ENCODE measurements around the gene CENPQ.
"Not testable (repeated sequence)": the region's sequence is repeated elsewhere in the genome, so short reads cannot be mapped to it uniquely, and the experiment has no call there.

CENPQ gene, protein sequence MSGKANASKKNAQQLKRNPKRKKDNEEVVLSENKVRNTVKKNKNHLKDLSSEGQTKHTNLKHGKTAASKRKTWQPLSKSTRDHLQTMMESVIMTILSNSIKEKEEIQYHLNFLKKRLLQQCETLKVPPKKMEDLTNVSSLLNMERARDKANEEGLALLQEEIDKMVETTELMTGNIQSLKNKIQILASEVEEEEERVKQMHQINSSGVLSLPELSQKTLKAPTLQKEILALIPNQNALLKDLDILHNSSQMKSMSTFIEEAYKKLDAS

DNA sequence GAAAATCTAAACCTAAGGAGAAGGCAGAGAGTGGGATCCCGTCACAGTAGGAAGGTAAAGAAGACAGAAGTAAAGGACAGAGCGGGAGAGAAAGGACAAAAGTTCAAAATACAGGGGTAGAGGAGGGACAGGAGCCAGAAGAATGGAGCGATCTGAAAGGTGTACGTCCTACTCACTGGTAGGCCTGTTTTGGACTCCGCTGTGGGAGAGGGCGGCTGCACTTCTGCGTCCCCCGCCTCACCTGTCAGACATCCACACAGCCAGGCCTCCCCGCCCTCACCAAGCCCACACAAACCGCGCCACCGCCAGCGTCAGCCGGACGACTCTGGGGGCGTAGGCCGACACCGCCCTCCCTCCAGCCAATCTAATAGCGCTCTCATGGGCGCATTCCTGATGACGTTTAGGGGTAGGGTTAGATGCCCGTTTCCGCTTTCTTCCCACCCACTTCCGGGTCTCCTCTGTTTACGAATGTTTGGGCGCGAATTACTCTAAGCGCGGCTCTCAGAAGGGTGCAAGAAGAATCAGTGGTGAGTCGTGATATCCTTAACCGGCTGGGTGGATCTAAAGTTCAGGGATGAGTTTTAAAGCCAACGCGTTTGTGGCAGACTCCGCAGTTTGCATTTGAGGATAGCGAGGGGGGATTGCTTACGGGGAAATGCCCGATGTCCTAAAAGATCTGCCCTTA is at the start of gene CENPQ, which contains the start of gene MMUT:
Gene CENPQ, plus strand, starts transcription at position 444 of the 685 bp plus-strand sequence. CDS start 6,807 bp downstream, outside the sequence.
Gene MMUT, minus strand, starts transcription at position 327 of the 685 bp plus-strand sequence. CDS start 3,787 bp downstream, outside the sequence.
- DNase-seq: peak; percentile 97

DNA sequence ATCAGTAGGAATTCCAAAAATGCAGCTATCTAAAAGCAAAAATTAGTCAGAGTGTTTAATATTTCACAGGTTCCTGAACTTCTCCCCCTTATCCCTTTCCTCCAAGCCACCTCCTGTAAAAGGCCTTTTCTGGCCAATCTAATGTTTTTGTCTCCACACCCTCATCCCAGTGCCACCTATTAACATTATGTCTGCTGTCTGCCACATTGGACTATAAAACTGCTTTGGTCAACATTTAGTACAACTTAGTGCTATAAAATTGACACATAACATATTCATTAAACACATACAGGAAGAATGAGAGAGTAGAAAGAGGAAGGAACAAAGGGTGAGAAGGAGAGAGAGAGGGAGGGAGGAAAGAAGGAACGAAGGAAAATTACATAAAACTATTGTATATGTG is 47.8 kb upstream of the CENPQ start:
- no peak for DNase-seq

DNA sequence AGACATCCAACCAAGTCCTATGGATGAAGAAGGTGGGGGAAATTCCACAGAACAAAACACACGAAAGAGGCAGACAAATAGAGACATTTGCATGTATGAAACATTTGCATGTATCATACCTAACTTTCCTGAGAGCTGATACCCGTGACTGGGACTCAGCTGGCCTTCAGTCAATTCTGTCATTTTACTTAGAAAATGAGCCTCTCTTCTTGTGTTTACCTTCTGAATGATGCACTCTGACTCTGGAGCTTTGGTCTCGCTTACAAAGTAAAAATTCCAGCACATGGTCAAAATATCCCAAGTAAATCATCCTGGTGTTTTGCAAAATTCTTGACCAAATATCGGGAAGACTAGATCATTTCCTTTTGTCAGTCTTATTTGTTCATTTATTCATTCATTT is 47.0 kb upstream of the CENPQ start:
- DNase-seq: no peak

DNA sequence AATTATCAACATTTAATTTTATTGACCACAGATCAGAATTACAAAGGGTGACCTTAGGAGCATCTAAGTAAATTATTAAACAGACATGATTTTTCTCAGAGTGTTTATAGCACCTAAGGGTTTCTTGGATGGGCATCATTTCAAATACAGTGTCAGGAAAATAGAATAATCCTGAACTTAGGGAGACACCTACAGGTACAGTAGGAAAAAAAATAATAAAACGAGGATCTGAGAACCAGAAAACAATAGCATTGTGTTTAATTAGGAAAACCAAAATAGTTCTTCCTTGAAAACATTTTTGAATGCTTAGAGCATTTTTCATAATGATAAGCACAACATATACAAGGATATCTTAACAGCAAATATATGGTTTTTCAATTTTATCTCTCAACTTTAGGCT is 39.4 kb upstream of the CENPQ start:
- no peak for DNase-seq

DNA sequence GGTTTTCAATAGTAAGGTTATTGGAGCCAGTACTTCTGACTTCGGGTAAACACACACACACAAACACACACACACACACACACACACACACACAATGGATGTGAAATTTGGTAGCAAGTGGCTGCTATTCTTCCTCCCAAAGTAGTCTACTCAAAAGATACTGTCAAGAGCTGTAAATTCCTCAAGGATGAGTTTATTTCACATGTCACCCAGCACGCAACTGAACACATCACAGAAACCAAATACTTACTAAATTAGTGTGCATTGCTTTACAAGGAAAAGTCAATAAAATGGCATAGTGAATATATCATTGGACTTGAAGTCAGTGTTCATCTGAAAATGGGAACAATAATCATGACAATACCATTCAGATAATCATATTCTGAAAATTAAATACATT is 33.0 kb upstream of the CENPQ start:
- DNase-seq: no peak

DNA sequence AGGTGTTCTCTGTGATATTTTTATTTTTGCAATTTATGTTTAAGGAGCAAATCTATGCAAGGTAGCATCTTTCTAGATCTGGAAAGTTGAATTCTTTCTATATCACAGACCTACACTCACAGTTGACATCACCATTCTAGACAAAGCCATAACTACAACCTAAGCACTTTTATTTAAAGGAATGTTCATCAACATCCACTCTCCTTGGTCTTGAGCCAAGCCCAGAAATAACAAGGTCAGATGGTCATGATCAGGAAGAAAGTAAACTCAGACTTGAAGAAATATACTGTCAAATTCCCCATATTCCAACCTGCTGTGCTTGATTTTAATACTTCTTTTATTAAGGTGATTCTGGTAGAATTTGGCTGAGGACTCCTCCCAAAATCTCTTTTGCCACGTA is 32.3 kb upstream of the CENPQ start:
- DNase-seq: no peak

DNA sequence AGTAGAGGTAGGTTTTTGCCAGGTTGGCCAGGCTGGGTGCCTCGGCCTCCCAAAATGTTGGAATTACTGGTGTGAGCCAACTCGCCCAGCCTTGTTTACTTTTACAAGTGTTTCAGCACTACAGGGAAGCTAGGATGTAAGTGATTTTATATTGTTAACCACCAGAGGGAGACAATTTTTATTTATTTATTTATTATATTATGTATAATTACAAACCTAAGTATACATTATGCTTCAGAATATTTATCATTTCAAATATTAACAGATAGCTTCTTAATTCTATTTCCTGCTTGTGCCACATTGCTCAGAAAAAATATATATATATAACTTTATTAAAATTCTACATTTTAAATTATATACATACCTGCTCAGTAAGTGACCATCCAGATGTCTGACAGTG is 9.9 kb upstream of the CENPQ start:
- DNase-seq: no peak

DNA sequence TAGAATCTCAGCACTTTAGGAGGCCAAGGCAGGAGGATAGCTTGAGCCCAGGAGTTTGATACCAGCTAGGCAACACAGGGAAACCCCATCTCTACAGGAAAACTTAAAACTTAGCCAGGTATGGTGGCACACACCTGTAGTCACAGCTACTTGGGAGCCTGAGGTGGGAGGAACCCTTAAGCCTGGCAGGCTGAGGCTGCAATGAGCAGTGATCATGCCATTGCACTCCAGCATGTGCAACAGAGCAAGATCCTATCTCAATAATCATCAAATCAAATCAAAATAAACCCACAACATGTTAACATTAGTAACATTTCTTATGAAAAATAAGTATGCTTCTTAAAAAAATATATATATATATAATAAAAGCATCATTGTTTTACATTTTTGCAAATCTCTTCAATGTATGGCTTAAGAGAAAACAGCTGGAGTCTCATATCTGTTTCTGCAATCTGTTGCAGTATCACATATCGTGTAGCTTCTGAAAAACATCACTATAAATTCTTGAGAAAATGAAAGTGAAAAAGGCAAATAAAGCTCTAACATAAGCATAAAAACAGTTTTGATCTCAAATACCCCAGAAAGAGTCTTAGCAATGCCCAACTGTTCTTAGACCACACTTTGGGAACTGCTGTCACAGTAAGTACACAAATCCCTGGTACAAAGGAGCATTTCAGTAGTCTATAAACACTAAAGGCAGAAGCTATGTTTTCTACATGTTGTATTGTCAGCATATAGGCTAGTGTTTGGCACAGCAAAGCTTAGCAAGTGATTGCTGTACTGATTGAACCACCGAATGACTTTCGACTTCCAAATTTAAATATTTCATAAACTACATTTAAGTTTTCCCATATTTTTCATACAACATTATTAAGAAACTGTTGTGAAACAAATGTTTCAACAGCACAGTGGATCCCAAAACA is 8.1 kb upstream of the CENPQ start:
- no peak for DNase-seq

DNA sequence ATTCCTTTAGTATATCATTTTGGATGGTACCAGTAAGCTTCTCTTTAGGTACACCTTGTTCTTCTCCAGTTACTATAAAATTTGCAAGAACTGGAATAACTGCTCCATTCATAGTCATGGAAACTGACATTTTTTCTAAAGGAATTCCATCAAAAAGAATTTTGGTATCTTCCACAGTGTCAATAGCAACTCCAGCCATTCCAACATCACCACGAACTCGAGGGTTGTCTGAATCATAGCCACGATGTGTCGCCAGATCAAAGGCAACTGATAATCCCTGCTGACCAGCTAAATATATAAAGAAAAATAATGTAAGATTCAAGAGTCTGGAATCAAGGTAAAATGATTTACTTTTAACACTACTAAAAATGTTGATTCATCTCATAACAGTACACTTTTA is 5.4 kb upstream of the CENPQ start:
- no peak for DNase-seq

DNA sequence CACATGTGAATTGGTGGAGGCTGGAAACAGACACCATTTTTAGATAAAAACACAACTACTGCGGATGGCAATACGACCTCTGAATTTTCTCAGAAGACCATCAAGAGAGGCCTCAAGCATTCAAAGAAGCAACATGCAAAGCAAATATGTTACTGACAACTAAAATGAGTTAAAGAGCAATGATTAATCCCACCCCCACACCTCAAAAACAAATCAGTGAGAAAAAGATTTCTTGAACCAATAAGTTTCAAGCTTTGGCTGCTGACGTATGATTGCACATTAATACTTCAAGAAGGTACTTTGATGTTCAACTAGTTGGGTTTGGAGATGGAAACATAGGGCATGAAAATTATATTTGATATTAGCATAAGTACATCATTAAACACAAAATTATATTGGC is 1.1 kb upstream of the CENPQ start:
- DNase-seq: peak; percentile 10

DNA sequence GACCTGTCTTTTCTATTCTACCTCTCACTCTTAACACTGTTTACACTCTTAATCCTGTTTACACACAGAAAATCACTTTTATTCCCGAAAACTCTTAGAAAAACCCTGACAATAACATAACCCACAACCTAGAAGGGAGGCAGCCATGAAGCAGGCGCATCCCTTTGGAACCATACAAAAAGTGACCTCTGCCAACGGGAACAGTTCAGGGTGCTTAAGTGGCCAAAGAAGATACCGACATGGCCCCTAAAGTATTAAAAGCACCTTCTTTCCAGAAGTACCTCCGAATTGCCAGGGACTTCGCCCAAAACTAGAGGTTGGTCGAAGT is 607 bp upstream of the CENPQ start:
- DNase-seq: peak; percentile 19

DNA sequence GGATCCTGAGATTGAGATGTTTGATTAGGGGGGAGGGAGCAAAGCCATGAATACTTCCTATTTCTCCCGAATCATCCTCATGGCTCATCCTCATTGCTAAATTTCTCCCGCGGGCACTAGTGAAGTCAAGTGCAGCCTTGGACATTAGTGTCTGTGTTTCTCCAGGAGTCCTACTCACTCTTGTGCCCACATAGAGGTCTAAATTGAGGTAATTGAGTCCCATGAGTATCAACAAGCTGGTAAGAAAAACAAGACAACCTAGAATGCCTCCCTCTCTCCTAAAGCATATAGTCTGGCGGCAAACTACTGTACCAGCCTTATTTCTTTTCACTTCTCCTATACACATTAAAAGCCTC is 420 bp downstream of the CENPQ start:
- no peak for DNase-seq

DNA sequence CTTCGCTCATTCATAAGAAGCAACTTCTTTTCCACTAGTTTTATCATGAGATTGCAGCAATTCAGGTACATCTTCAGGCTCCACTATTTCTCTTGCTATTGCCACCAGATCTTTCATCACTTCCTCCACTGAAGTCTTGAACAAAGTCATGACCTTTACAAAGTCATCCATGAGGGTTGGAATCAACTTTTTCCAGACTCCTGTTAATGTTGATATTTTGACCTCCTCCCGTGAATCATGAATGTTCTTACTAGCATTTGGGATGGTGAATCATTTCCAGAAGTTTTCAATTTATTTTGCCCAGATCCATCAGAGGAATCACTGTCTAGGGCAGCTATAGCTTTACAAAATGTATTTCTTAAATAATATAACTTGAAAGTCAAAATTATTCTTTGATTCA is 1.5 kb downstream of the CENPQ start:
- no peak for DNase-seq

DNA sequence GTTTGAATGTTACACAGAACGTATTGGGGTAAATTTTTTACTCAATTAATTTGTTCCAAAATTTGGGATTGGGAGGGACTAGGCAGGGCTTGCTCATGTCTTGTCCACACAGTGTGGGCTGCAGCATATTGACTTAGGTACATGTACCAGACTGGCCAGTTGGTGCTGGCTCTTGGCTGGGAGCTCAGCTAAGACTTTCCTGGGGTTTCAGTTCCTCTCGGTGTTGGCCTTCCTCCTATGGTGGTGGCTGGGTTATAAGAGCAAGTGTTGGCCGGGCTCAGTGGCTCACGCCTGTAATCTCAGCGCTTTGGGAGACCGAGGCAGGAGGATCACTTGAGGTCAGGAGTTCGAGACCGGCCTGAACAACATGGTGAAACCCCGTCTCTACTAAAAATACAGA is 4.9 kb downstream of the CENPQ start:
- DNase-seq: no peak

DNA sequence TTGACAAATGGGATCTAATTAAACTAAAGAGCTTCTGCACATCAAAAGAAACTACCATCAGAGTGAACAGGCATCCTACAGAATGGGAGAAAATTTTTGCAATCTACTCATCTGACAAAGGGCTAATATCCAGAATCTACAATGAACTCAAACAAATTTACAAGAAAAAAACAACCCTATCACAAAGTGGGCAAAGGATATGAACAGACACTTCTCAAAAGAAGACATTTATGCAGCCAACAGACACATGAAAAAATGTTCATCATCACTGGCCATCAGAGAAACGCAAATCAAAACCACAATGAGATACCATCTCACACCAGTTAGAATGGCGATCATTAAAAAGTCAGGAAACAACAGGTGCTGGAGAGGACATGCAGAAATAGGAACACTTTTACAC is 13.4 kb downstream of the CENPQ start:
- DNase-seq: not testable (repeated sequence)

DNA sequence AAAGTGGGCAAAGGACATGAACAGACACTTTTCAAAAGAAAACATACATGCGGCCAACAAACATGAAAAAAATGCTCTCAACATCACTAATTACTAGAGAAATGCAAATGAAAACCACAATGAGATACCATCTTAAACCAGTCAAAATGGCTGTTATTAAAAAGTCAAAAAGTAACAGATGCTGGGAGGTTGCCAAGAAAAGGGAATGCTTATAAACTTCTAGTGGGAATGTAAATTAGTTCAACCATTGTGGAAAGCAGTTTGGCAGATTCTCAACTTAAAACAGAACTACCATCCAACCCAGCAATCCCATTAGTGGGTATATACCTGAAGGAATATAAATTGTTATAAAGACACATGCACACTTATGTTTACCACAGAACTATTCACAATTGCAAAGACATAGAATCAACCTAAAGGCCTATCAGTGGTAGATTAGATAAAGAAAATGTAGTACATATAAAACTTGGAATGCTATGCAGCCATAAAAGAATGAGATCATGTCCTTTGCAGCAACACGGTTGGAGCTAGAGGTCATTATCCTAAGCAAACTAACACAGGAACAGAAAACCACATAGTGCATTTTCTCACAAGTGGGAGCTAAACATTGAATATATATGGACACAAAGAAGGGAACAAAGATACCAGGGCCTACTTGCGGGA is 16.3 kb downstream of the CENPQ start:
- no peak for DNase-seq

DNA sequence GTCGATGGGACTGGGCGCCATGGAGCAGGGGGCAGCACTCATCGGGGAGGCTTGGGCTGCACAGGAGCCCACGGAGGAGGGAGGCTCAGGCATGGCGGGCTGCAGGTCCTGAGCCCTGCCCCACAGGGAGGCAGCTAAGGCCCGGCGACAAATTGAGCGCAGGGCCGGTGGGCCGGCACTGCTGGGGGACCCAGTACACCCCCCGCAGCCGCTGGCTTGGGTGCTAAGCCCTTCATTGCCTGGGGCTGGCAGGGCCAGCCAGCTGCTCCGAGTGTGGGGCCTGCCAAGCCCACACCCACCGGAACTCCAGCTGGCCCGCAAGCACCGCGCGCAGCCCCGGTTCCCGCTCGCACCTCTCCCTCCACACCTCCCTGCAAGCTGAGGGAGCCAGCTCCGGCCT is 18.7 kb downstream of the CENPQ start:
- not testable (repeated sequence) for DNase-seq

DNA sequence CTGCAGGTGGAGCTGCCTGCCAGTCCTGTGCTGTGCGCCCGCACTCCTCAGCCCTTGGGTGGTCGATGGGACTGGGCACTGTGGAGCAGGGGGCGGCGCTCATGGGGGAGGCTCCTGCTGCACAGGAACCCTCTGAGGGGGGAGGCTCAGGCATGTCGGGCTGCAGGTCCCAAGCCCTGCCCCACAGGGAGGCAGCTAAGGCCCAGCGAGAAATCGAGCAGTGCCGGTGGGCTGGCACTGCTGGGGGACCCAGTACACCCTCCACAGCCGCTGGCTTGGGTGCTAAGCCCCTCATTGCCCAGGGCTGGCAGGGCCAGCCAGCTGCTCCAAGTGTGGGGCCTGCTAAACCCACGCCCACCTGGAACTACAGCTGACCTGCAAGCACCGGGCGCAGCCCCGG is 20.2 kb downstream of the CENPQ start:
- not testable (repeated sequence) for DNase-seq

DNA sequence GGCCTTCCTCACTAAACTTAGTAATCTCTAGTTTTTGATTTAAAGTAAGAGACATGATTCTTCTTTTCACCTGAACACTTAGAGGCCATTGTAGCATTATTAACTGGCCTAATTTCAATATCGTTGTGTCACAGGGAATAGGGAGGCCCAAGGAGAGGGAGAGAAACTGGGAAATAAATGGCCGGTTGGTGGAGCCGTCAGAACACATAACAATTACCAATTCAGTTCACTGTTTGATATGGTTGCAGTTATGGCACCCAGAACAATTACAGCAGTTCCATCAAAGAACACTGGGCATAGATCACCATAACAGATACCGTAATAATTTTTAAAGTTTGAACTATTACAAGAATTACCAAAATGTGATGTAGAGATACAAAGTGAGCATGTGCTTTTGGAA is 27.5 kb downstream of the CENPQ start:
- no peak for DNase-seq

DNA sequence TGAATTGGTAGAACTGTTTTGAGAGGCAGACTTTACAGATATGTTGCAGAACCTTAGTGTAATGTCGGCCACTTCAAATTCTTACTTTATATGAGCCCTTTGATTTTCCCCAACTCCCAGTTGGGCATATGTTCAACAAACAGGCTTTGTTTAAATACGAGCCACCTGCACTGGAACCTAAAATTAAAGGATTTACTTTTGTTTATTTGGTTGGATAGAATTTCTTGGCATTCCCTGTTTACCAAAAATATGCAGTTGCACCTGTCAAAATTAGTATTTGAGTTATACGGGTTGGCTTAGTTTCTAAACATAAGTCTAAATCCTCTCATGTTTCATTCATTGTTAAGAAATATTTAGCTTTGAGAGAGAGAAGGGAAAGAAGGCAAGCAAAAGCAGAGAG is 34.1 kb downstream of the CENPQ start:
- DNase-seq: no peak

DNA sequence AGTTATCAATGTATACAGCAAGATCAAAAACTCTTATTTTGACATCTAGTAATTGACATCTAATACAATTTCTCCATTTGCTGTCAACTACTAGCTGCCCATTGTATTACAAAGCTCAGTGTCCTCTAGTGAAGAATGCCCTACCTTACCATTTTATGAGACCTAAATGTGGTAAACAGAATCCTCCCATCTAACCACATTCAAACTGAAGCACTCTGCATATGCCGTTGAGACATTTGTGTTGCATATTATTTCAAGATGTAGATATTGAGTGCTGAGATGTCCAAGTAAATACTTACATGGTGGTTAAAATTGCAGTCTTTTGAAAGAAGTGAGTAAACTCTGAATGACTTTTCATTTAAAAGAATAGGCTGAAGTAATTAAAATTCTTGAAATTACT is 36.0 kb downstream of the CENPQ start:
- no peak for DNase-seq

DNA sequence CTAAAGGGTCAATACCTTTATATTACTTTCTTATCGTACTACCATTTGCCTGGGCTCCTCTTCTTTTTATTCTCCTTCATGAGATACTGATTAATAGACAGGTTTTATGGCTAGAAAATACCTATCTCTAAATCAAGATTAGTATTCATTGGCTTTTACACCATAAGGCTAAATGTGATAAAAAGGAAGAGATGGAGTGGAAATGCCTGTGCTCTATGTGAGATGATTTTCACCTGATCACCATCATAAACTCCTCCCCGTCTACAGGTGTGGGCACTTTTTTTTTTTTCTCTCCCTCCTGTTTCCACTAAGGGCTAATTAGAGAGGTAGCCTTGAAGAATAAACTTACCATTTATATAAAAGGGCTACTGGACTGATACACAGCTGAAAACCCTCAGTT is 36.5 kb downstream of the CENPQ start, which contains the start of gene GLYATL3:
Gene GLYATL3, plus strand, starts transcription at position 301 of the 400 bp plus-strand sequence. CDS start 12,068 bp downstream, outside the sequence.
- DNase-seq: no peak

DNA sequence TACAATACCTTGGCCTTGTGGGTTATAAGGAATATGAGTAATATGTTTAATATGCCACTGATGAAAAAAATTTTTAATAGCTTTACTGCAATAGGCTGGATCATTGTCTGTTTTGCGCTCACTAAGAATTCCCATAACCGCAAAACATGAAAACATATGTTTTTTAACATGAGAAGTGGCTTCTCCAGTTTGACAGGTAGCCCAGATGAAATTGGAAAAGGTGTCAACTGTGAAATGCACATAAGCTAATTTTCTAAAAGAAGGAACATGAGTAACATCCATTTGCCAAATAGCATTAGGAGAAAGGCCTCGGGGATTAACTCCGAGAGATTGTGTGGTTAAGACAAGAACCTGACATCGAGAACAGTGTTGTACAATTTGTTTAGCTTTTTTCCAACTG is 41.5 kb downstream of the CENPQ start:
- DNase-seq: no peak
